HG03378 (cell line): ENCODE data around the gene ST8SIA5.

Source experiments
- ATAC-seq: cut with Tn5 transposase; IDR thresholded peaks from one replicate; pipeline ENCODE4 v1.9.1; 2021; ENCODE audit warnings: mild to moderate bottlenecking, moderate library complexity; ENCODE audit not compliant: unreplicated experiment

The ST8SIA5 gene

GRCh38 chr18:46715062-46715461 is 41.8 kb downstream of the ST8SIA5 start:
- no peak for ATAC-seq

GRCh38 chr18:46712406-46712805 is 44.4 kb downstream of the ST8SIA5 start:
- ATAC-seq: no peak

GRCh38 chr18:46711444-46711863 is 45.4 kb downstream of the ST8SIA5 start:
- ATAC-seq: no peak

- ATAC-seq: no peak
These were observed 49.9 kb downstream of the ST8SIA5 start for GRCh38 chr18:46706968-46707367.

- ATAC-seq: no peak
These were observed 51.3 kb downstream of the ST8SIA5 start for GRCh38 chr18:46705521-46705920.

GRCh38 chr18:46704816-46705215 is 52.0 kb downstream of the ST8SIA5 start:
- no peak for ATAC-seq

GRCh38 chr18:46704189-46704588 is 52.7 kb downstream of the ST8SIA5 start:
- no peak for ATAC-seq

GRCh38 chr18:46702471-46702870 is 54.4 kb downstream of the ST8SIA5 start:
- ATAC-seq: no peak

GRCh38 chr18:46700066-46700824 is 56.6 kb downstream of the ST8SIA5 start:
- ATAC-seq: no peak

- no peak for ATAC-seq
These were observed 60.2 kb downstream of the ST8SIA5 start for GRCh38 chr18:46696702-46697101.

- no peak for ATAC-seq
These were observed 60.6 kb downstream of the ST8SIA5 start for GRCh38 chr18:46696268-46696667.

GRCh38 chr18:46693996-46694395 is 62.9 kb downstream of the ST8SIA5 start:
- no peak for ATAC-seq

GRCh38 chr18:46688853-46689525 is 67.9 kb downstream of the ST8SIA5 start:
- no peak for ATAC-seq

- no peak for ATAC-seq
These were observed 70.7 kb downstream of the ST8SIA5 start for GRCh38 chr18:46686186-46686585.

- no peak for ATAC-seq
These were observed 73.6 kb downstream of the ST8SIA5 start for GRCh38 chr18:46683252-46683651.

- ATAC-seq: no peak
These were observed 75.8 kb downstream of the ST8SIA5 start for GRCh38 chr18:46680784-46681695.

- ATAC-seq: no peak
These were observed 76.8 kb downstream of the ST8SIA5 start for GRCh38 chr18:46679846-46680598.

GRCh38 chr18:46678785-46679399 is 78.0 kb downstream of the ST8SIA5 start:
- ATAC-seq: no peak

- ATAC-seq: no peak
These were observed 78.8 kb downstream of the ST8SIA5 start for GRCh38 chr18:46678041-46678440.

- ATAC-seq: no peak
These were observed 79.2 kb downstream of the ST8SIA5 start for GRCh38 chr18:46677611-46678010.
